SK-N-SH (cell line): ENCODE data around the gene TSPAN4. TPM values are rescaled to one million over a fixed set of nuclear protein-coding genes. Genes with fewer than 3 reads are reported as not detected.

Experiments
- CTCF ChIA-PET: fragments of 300-600, 350-600 bp; formaldehyde crosslinking; extraction: SDS; loops from one replicate; lab custom pipeline; 2021; lab: Yijun Ruan, JAX
- POLR2A ChIA-PET: fragments of 350-600 bp; sonication (Branson Sonifier 250); formaldehyde crosslinking; extraction: SDS; loops from one replicate; lab custom pipeline; 2020; ENCODE audit warnings: antibody characterized with exemption, inconsistent platforms; lab: Yijun Ruan, JAX
- DNase-seq: peaks from one replicate; pipeline ENCODE4 v3.0.0; 2012
- H2AFZ ChIP-seq: fragments of 200-600 bp; sonication (generic); 2 replicates; pipeline ENCODE4 v1.8.1; 2016; ENCODE audit warnings: antibody characterized with exemption, mild to moderate bottlenecking, low read depth
- H3F3A ChIP-seq: fragments of 200-600 bp; sonication (generic); replicated peaks from 2 replicates; pipeline ENCODE3; 2016; ENCODE audit warnings: antibody characterized with exemption, mild to moderate bottlenecking; ENCODE audit not compliant: insufficient read depth
- H3K27ac ChIP-seq, 2 experiments: fragments of 200-500 bp in 1 of 2; fragments of 200-600 bp in 1 of 2; sonication (Bioruptor generic) in 1 of 2; sonication (generic), shearing (Covaris generic) in 1 of 2; 2 replicates each; pipeline versions ENCODE4 v1.5.1 to v1.6.1; 2014 to 2016; ENCODE audit warnings: low read depth in 2 of 2, inconsistent platforms in 1 of 2, low read length in 1 of 2, mild to moderate bottlenecking in 1 of 2, mixed read lengths in 1 of 2
- H3K27me3 ChIP-seq: fragments of 200-600 bp; sonication (generic), shearing (Covaris generic); 2 replicates; pipeline ENCODE4 v1.6.1; 2016; ENCODE audit warnings: mixed run types; ENCODE audit not compliant: insufficient read depth
- H3K36me3 ChIP-seq, 2 experiments: fragments of 200-500 bp in 1 of 2; fragments of 200-600 bp in 1 of 2; sonication (Bioruptor generic) in 1 of 2; sonication (generic) in 1 of 2; replicated peaks in 1 of 2; 2 replicates each; pipeline versions ENCODE3 to v1.5.1; 2014 to 2016; ENCODE audit warnings: low read length in 1 of 2, mild to moderate bottlenecking in 1 of 2; ENCODE audit not compliant: insufficient read depth in 2 of 2, control insufficient read depth in 1 of 2
- H3K4me1 ChIP-seq, 2 experiments: fragments of 200-500 bp in 1 of 2; fragments of 200-600 bp in 1 of 2; sonication (Bioruptor generic) in 1 of 2; sonication (generic), shearing (Covaris generic) in 1 of 2; 2 replicates each; pipeline versions ENCODE4 v1.5.1 to v1.6.1; 2014 to 2016; ENCODE audit warnings: low read depth in 1 of 2, low read length in 1 of 2, mixed run types in 1 of 2; ENCODE audit not compliant: insufficient read depth in 2 of 2, control insufficient read depth in 1 of 2
- H3K4me2 ChIP-seq: fragments of 200-600 bp; sonication (generic), shearing (Covaris generic); 2 replicates; pipeline ENCODE4 v1.6.1; 2017; ENCODE audit warnings: mixed run types
- H3K4me3 ChIP-seq, 2 experiments: fragments of 200-500 bp in 1 of 2; fragments of 200-600 bp in 1 of 2; sonication (Bioruptor generic) in 1 of 2; sonication (generic), shearing (Covaris generic) in 1 of 2; 2 replicates each; pipeline versions ENCODE4 v1.5.1 to v1.8.1; 2014 to 2016; ENCODE audit warnings: low read depth in 2 of 2, inconsistent platforms in 1 of 2, low read length in 1 of 2, mild to moderate bottlenecking in 1 of 2, mixed read lengths in 1 of 2, moderate library complexity in 1 of 2
- H3K79me2 ChIP-seq: fragments of 200-600 bp; sonication (generic); 2 replicates; pipeline ENCODE4 v1.8.1; 2017; ENCODE audit warnings: mild to moderate bottlenecking; ENCODE audit not compliant: insufficient read depth
- H3K9ac ChIP-seq: fragments of 200-600 bp; sonication (generic); 2 replicates; pipeline ENCODE4 v1.6.1; 2017; ENCODE audit warnings: mixed run types
- H3K9me2 ChIP-seq: fragments of 200-600 bp; sonication (generic); 2 replicates; pipeline ENCODE4 v1.6.1; 2017; ENCODE audit warnings: mixed run types
- H3K9me3 ChIP-seq: fragments of 200-600 bp; sonication (generic); 2 replicates; pipeline ENCODE4 v1.6.1; 2017; ENCODE audit warnings: mixed run types, mild to moderate bottlenecking, moderate library complexity
- H4K20me1 ChIP-seq: fragments of 200-600 bp; sonication (generic); 2 replicates; pipeline ENCODE4 v1.6.1; 2017; ENCODE audit warnings: mild to moderate bottlenecking, mixed run types; ENCODE audit not compliant: insufficient read depth
- CTCF ChIP-seq: fragments of 200-600 bp; sonication (generic); IDR thresholded peaks from 2 replicates; pipeline ENCODE4 v1.6.1; 2017; ENCODE audit warnings: antibody characterized with exemption, mild to moderate bottlenecking, moderate library complexity
- ELF1 ChIP-seq: IDR thresholded peaks from 2 replicates; pipeline ENCODE4 v1.4.0; 2012
- FOXJ3 ChIP-seq: sonication (generic); formaldehyde crosslinking; IDR thresholded peaks from 2 replicates; pipeline ENCODE4 v1.5.1; 2020; ENCODE audit warnings: mild to moderate bottlenecking, missing genetic modification reagents
- FOXM1 ChIP-seq: IDR thresholded peaks from 2 replicates; pipeline ENCODE4 v1.4.0; 2012; ENCODE audit warnings: low read depth, mild to moderate bottlenecking
- GABPA ChIP-seq: IDR thresholded peaks from 2 replicates; pipeline ENCODE4 v1.4.0; 2012; ENCODE audit warnings: low read depth, mild to moderate bottlenecking
- IRF3 ChIP-seq: fragments of 150-350 bp; IDR thresholded peaks from 2 replicates; pipeline ENCODE4 v1.6.1; 2016; ENCODE audit warnings: mild to moderate bottlenecking, low read depth, low read length
- MAX ChIP-seq: IDR thresholded peaks from 2 replicates; pipeline ENCODE4 v1.4.0; 2012; ENCODE audit warnings: low read depth
- MEF2A ChIP-seq: IDR thresholded peaks from 2 replicates; pipeline ENCODE4 v1.4.0; 2012; ENCODE audit warnings: low read depth, borderline replicate concordance
- MXI1 ChIP-seq: IDR thresholded peaks from 2 replicates; pipeline ENCODE4 v1.6.1; 2012; ENCODE audit warnings: mild to moderate bottlenecking, low read depth, low read length, improper control_type of control experiment
- NRF1 ChIP-seq: IDR thresholded peaks from 2 replicates; pipeline ENCODE4 v1.6.1; 2012; ENCODE audit warnings: low read depth, mild to moderate bottlenecking, low read length
- REST ChIP-seq: IDR thresholded peaks from 2 replicates; pipeline ENCODE4 v1.6.1; 2012; ENCODE audit warnings: mild to moderate bottlenecking, low read depth, low read length, moderate library complexity
- SIN3A ChIP-seq: IDR thresholded peaks from 2 replicates; pipeline ENCODE4 v1.6.1; 2012; ENCODE audit warnings: low read depth, mild to moderate bottlenecking, low read length, moderate library complexity, borderline replicate concordance
- TAF1 ChIP-seq: IDR thresholded peaks from 2 replicates; pipeline ENCODE4 v1.6.1; 2012; ENCODE audit warnings: low read depth, mild to moderate bottlenecking, low read length, moderate library complexity, borderline replicate concordance
- TEAD4 ChIP-seq: IDR thresholded peaks from 2 replicates; pipeline ENCODE4 v1.4.0; 2012; ENCODE audit warnings: mild to moderate bottlenecking, borderline replicate concordance; ENCODE audit not compliant: insufficient read depth
- USF1 ChIP-seq: IDR thresholded peaks from 2 replicates; pipeline ENCODE4 v1.4.0; 2012; ENCODE audit warnings: low read depth, borderline replicate concordance
- ZBTB33 ChIP-seq: IDR thresholded peaks from 2 replicates; pipeline ENCODE4 v1.4.0; 2012; ENCODE audit warnings: low read depth, borderline replicate concordance
- WGBS: methylation state at CpG from one replicate; pipeline ENCODE4 v1.1.6; 2017; ENCODE audit warnings: low lambda C conversion rate; 5-methylcytosine and 5-hydroxymethylcytosine counted together
- polyA plus RNA-seq, 3 experiments: library from polyadenylated mRNA; depleted of rRNA; stranded (reverse); fragments of >200 nt; gene quantifications; 2 replicates each; pipeline ENCODE4 v1.2.3, GENCODE V29; 2012

The TSPAN4 gene
- polyA plus RNA-seq, 1 of the 3 experiments (the other 2 are of a cell fraction): 226 TPM

GRCh38 chr11:863023-863909, 20.6 kb downstream of the TSPAN4 start:
- Histone ChIP-seq H3K27me3 (no peaks in the 10 kb centered on the region), H3F3A (peaks cover 3% of the 10 kb centered on the region), H3K4me1 (peaks cover 10 to 42% of the 10 kb centered on the region in 2 experiments; a peak in 2 of 4 replicates), H3K9me2 (no peaks in the 10 kb centered on the region), H3K79me2 (peaks cover 7% of the 10 kb centered on the region; the same call in 1 of the 2 replicates), H2AFZ (no peak overlapping the region), H3K4me2 (no peak overlapping the region), H3K9ac (no peak overlapping the region), H3K9me3 (no peaks in the 10 kb centered on the region), H3K36me3 (peaks cover 0 to 24% of the 10 kb centered on the region in 2 experiments), H4K20me1 (peaks cover 30% of the 10 kb centered on the region), H3K27ac (peak overlapping the region in 1 of 2 experiments; percentile 16; a peak in 1 of 4 replicates), H3K4me3 (no peak overlapping the region)
- DNase-seq: no peak
- TF ChIP-seq ZBTB33: no peak
- TF ChIP-seq TEAD4: no peak
- no peak; the same call in 1 of the 2 replicates for TF ChIP-seq SIN3A
- no peak for TF ChIP-seq TAF1
- no peak for TF ChIP-seq ELF1
- TF ChIP-seq IRF3: no peak
- TF ChIP-seq FOXM1: no peak
- TF ChIP-seq FOXJ3 (CRISPR knock-in tag): no peak
- no peak for TF ChIP-seq REST
- TF ChIP-seq NRF1: no peak
- no peak for TF ChIP-seq MEF2A
- no peak for TF ChIP-seq GABPA
- no peak for TF ChIP-seq MAX
- no peak for TF ChIP-seq USF1
- TF ChIP-seq CTCF: no peak
- TF ChIP-seq MXI1: no peak
- POLR2A ChIA-PET: no interaction called here
- 93% methylated on average over 18 of the region's 24 CpGs for WGBS
- CTCF ChIA-PET: interaction anchor here (1.6 to 4.0 kb wide), 2 partner anchors 16 to 89 kb away, joined by 4 to 24 read pairs; no protein-coding TSS in a partner anchor
